HuH-7 (cell line): ENCODE results near the gene DNAJC27.

ENCODE experiments used
- DNase-seq: peaks from one replicate; pipeline ENCODE4 v3.0.0; 2011; ENCODE audit warnings: low spot score

DNAJC27 gene

DNA sequence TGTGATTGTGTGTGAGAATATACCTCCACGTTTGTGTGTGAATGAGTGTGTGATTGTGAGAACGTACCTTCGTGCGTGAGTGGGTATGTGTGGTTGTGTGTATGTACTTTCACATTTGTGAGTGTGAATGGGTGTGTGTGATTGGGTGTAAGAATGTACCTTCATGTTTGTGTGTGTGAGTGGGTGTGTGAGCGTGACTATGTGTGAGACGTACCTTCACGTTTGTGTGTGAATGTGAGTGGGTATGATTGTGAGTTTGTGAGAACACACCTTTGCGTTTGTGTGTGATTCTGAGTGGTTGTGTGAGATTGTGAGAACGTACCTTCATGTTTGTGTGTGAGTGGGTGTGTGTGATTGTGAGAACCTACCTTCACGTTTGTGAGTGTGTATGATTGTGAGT is 45.9 kb downstream of the DNAJC27 start:
- DNase-seq = no peak

DNA sequence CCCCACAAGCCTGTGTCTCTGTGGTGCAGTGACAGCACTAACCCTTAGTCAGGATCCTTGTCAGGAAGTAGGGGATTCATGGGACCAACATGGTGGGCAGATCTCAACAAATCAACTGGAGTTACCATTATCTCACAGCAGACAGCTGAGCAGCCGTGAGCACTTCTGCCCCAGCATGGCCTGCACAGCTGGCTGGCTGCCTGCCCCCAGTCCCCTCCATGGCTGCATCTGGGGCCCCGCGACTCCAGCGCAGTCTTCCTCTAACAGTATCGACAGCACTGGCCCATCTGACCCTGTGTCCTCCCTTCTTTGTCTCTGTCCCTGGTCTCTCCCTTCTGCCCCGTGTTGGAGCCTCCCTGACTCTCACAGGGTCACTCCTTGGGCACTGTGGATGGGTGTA is 47.0 kb downstream of the DNAJC27 start:
- DNase-seq = no peak

DNA sequence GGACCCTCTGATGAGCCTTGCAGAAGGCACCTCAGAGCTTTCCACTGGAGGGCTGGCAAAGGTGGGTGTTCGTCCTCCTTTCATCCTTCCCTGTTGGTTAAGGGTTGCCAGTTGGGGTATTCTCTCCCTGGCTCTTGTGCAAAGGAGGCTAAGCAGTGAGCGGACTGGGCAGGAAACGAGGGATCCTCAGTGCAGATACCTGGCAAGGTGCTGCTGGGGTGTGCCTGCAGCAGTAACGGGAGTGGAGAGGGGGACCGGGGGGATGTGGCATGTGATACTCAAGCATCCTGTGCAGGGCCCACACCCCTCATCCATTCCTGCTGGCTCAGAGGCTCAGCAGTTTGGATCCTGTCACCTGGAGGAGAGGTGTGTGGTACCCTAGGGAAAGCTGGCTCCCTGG is 47.5 kb downstream of the DNAJC27 start:
- DNase-seq = no peak

DNA sequence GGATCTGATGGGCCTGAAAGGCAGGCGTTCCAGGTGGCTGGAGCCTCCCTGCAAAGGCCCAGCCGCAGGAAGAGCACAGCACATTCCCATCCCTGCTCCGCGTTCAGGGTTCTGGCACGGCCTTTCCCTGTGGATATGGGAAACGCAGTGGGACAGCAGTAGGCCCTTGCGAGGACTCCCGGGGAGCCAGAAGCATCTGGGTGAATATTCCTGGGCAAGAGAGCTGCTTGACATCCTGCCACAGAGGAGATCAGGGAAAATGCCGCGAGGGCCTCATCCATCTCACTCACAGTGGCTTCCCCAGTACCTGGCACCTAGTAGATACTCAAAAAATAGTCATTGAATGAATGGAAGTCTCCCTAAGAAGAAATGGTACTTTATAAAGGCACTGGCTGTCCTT is 48.6 kb downstream of the DNAJC27 start:
- no peak for DNase-seq

DNA sequence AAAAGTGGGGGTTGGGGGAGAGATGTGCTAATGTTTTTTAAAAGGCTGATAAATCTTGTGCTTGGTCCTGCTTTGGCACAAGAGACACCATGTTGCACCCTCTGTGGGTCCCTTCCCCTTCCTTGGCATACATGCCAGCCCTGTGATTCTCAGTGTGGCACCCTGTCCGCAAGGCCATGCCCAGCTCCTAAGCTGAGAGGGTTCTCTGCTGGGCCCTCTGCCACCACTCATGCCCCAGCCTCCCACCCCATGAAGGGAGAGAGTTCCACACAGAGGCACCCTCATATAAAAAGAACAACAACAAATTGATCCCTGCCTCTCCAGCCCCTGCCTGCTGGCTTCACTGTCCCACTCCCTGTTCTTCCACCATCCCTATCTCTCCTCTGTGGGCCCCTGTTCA is 49.2 kb downstream of the DNAJC27 start:
- no peak for DNase-seq

DNA sequence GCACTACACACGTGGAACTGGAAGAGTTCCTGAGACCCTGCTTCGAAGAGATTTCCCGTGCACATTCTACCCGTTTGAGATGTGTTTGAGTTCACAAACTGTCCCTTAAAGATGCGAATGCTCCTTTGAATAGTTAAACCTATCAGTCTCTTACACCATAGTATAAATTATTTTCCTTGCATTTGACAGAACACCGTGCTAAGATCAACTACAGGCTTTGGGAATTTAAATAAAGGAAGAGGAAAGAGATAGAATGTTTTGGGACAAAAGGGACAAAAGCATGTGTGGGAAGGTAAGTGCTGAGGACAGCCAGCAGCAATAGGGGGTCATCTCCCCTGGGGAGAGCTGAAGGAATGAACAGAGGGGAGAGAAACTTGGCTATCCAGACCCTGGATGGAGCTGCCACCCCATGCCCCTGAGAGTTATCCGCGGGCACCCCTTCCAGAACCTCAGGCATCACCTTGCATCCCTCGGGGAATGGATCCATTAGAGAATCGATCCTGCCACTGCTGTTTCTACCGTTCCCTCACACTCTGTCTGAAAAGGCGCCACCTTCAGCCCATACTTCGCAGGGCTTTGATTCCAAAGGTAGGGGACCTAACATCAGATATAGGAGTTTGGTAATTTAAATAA is 50.8 kb downstream of the DNAJC27 start:
- peak; percentile 85 for DNase-seq

DNA sequence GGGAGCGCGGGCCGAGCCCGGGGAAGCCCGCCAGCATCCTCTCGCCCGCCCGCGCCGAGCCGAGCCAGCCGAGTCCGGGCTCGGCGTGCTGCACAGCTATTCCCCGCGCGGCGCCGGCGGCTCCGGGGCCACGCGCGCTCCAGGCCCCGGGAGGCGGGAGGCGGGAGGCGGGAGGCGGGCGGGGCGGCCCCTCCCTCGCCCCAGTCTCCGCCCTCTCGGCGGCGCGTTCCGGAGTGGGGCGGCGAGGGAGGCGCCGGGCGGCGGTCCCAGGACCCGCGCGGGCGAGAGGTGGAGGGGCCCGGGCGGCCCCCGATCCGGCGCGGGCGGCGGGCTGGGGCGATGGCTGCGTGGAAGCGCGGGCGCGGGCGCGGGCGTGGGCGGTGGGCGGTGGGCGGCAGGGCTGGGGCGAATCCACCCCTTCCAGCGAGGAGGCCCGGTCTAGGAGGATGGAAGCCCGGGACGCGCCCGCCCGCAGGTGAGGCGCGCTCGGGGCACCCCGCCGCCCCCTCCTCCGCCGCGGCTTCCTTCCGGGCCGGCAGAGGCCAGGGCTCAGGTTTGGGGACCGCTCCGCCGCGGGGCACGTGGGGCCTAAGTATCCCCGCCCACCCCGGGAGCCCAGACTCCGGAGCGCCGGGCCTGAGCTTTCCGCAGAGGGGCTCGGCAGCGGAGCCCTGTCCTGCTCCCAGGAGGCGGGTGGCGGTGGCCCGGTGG is 51.5 kb downstream of the DNAJC27 start, which contains the start of gene ADCY3:
Gene ADCY3, minus strand, starts transcription at position 140 of the 711 bp plus-strand sequence. CDS start 1,250 bp downstream, outside the sequence.
- DNase-seq = peak; percentile 50

DNA sequence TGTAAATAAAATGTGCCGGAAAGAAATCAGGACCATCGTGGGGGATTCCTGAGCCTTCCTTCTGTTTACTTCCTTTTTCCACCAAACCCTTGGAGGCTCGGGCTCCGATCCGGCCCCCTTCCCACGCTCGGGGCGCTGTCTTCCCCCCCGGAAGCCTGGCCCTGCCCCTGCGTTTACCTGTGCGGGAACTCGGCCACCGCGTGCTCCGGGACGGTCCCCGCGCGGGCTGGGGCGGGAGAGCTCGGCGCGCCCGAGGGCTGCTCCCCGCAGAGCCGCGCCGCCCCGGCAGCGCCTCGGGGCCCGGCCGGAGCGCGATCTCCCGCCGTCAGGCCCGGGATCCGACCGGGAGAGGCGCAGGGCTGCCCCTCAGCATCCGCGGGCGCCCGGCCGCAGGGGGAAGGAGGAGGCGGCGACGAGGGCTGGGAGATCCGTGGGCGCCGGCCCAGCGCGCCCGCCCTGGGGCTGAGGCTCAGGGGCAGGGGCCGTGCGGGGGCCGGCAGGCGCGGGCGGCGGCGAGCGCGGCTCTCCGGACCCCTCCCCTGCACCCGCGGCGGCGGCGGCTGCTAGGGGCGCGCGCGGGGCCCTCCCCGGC is 52.2 kb downstream of the DNAJC27 start:
- peak; percentile 28 for DNase-seq

DNA sequence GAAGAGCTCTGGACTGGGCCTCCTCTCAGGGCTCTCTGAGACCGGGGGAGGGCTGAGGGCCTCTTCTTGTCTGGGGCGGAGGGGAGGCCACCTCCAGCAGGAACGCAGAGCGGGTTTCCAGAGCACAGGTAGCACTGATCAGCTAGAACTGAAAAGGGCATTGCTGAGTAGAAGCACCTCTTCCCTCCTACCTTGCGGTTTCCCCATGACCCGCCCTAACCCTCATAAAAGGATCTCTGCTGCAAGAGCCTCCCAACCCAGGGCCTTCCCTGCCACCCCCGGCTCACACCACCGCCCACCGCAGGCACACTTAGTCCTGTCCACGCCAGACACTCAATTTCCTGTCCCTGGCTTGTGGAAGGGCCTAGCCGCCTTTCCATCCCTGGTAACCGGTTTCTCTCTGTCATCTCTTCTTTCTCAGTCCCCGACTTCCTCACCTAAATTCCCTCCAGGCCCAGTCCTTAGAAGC is 52.7 kb downstream of the DNAJC27 start:
- DNase-seq = peak; percentile 53

DNA sequence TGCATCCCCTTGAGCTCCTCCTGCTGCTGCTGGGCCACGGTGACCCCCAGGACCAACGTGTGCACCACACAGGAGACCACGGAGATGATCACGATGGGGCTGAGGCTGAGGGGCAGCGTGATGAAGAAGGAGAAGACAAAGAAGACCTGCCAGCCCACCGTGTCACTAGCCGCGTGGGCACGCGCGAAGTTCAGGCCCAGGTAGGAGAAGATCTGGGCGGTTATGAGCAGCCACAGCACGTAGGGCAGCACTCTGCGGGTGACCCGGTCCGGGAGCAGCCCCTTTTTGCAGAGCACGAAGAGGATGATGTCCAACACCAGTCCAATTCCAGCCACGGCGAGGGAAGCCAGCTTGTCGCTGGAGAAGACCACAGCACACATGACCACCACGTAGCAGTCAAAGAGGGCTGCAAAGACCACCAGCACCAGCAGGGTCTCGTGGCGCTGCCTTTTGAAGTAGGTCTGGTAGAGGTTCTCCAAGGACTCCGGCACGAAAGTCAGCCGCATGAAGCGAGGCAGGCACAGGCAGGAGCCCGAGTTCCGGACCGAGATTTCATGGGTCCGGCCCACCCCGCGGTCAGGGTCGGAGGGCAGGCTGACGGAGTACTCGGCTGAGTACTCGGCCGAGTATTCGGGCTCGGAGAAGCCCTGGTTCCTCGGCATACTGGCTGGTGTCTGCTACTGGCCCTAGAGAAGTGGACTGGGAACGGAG is 53.3 kb downstream of the DNAJC27 start:
- no peak for DNase-seq

DNA sequence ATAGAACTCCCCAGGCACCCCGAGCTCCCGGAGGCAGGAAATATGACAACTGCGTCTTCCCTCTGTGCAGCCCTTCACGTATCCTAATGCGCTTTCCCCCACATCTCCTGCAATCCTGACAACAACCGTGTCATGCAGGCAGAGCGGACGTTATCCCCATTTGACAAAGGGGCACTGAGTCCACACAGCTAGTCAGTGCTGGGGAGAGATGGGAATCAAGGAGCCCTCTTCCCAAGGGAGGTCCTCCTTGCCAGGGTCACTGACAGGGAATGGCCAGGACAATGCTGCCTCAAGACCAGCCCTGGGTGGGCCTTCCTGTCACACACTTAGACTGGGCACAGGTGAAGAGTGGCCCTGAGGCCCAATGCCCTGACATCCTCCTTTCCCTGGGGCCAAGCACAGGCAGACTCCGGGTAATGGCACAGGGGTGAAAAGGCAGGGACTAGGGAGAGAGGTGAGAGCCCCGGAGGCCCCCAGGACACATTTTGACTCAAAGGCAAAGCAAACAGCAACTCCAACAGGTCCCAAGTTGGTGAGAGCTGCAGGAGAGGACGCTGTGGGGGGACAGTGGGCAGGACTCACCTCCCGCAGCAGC is 53.9 kb downstream of the DNAJC27 start:
- DNase-seq = no peak

DNA sequence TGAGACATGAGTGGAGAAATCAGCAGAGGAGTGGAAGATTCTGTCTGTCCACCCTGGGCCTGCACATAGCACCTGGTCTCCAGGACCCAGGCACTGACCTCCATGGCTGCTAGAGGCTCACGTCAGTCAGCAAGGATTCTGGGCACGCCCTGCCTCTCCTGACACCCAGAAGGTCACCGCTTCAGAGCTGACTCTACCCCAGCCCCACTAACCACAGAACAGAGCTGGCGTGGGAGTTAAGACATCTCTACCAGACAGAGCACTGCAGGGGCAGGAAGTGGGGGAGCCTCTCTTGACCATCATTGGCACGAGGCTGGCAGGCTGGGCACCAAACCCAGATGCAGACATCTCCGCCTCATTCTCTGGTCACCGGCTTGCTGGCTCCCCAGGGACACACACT is 54.7 kb downstream of the DNAJC27 start:
- DNase-seq = no peak

DNA sequence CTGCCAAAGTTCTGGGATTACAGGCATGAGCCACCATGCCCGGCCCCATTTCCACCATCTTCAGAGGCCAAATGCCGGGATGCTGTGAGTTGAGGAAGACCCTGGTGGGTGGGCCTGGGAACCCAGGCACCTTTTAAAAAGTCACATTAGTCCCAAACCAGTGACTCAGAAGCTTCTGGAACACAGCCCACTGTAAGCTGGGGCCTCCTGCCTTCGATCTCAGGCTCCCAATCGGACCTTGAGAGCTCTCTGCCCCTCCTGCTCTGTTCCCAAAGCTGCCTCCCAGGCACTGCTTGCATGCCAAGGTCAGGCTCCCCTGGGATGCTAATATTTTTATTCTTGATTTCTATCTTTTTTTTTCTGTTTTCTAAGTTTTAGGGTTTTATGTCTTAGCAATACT is 56.0 kb downstream of the DNAJC27 start:
- DNase-seq = no peak

DNA sequence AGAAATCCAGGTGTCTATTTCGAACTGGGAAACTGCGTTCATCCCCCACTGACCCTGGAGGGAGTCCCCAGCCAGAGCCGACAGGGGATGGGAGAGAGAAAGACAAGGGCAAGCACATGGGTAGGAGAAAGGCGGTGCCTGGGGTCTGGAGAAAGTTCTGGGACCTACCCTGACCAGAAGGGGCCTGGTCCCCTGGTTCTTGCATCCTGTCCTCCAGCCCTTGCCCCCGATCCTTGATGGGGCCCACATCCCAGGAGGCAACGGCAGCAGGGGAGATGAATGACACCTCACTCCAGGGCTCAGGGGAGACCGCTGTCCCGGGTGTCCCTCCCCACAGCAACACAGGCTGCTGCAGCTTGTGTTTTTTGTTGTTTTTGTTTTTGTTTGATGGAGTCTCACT is 56.6 kb downstream of the DNAJC27 start:
- no peak for DNase-seq

DNA sequence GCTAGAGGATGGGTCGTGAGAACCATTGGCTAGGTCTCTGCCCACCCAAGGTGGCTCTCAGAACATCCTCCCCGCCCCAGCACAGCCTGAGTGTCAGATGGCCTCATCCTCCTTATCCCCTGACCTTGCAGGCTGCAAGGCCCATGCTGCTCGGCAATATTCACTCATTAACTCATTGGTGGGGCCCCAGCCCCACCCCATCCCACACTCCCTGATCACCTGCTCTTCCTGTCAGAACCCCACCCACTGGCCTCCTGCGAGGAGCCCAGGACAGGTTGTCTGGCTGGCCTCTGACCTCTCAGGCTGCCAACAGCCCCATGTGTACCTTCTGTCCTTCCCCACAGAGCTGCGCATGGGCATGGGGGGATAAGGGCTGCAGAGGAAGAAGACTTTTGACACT is 57.0 kb downstream of the DNAJC27 start:
- no peak for DNase-seq

DNA sequence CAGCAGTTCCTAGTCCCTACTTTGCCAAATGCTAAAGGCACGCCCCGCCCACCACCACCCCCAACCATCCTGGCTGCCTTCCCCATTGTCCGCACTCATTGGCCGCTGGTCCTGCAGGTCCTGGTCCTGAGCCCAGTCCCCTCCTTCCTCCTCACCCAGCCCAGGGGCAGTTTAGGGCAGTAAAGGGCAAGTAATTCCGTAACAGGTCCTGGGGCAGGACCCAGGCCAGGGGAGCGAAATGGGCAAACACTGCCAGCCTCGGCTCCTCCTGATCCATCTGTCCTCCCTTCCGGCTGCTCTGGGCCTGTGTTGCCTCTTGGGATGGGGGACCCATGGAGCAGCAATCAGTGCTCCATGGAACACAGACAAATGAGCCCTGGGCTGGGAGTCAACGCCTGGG is 57.8 kb downstream of the DNAJC27 start:
- no peak for DNase-seq

DNA sequence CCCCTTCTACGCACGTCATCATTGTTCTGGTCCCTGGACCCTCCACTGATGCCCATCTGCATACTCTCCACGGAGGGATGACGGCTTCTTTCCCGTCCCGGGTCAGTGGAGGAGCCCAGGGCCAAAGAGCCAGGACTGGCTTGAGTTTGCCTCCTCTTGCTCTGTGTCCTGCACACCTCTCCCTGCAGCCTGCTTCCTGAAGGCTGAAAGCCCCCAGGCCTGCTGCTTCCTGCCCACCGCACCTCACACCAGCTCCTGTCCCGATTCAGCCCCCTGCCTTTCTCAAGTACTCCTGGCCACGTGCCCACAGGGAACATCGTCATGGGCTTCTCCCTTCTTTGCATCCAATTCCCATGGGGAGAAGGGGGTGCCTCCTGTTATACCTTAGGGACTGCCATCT is 58.8 kb downstream of the DNAJC27 start:
- DNase-seq = no peak

DNA sequence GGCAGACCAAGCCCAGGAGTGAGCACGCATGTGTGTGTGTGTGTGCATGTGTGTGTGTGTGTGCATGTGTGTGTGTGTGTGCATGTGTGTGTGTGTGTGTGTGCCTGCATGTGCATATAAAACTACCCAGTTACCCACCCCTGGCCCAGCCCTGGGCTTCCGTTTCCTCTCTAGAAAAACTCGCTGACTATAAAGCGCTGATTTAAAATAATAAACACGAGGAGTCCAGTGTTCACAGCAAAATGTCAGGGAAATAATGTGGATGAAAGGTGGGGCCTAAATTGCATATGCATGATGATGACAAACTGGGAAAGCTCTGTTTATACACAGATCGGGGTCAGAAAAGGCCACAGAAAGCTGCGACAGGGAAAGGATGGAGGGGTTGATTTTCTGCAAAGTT is 59.2 kb downstream of the DNAJC27 start:
- DNase-seq = no peak

DNA sequence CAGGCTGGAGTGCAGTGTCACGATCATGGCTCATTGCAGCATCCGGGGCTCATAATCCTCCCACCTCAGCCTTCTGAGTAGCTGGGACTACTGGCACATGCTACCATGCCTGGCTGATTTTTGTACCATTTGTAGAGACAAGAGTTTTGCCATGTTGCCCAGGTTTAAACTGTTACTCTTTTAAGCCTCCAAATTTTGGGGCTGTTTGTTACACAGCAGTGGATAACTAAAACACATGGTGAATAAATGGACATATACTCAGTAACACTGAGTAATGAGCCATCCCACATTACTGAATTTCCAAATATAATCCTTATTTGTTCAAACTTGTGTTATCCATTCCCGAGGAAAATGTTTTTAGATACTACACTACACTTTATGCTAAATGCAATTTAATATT is 61.5 kb downstream of the DNAJC27 start:
- no peak for DNase-seq

DNA sequence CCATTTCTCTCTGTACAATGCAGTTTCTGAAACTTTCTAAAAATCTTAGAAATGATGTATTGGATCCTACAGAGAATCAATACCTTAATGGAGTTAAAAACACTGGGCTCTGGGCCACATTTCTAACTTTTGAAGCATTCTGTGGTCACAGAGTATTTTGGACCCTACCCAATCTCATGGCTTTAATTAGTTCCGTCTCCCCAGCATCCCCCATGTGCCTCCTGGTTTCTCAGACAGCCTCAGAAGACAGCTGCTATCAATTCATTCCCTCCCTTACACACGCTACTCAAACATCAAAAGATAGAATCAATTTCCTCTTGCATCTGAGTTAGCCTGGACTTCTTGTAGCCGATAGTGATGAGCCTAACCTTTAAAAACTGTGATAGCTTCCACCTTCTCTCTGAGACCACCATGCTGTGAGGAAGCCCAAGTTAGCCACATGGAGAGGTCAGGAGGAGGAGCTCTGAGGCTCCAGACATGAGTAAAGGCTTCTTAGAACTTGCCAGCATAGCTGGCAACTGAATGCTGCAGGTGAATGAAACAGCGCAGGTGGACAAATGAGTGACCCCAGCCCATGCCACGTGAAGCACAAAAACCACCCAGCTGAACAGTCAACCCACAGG is 62.1 kb downstream of the DNAJC27 start:
- no peak for DNase-seq

DNA sequence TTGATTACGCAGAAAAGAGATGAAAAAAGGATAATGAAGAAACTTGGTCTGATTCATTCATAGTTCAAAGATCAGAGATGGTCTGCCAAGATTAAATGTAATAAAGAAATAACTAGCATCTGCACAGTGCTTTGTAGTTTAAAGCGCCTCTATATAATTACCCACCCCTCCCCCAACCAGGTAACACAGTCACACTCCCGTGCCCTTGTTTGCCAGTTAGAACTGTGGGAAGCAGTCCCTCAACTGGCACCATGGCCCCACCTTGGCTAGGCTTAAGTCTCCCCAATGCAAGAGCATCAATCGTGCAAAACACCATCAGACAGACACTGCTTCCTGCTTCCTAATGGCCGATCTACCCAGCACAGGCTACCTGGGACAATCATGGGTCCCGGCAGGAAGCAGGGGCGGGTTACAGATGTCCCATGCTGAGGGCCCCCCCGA is 63.3 kb downstream of the DNAJC27 start:
- no peak for DNase-seq

DNA sequence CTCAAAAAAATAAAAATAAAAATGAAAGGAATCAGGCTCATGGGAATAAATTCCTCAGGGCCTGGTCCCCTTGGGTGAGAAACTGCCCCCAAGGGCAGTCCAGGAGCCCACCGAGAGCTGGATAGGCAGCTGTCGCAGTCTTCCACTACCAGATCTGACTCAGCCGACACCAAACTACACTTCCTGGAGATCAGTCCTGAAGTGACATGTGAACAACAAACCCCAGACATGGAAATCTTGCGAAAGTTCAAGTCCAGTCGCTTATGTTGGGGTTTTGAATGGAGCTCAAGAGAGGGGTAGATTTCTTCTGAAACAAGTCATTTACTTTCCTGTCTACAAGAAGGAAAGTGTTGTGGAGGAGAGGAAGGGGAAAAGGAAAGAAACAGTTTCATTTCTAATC is 64.6 kb downstream of the DNAJC27 start:
- DNase-seq = no peak
